ENCODE measurements around the gene MKKS.

DNA sequence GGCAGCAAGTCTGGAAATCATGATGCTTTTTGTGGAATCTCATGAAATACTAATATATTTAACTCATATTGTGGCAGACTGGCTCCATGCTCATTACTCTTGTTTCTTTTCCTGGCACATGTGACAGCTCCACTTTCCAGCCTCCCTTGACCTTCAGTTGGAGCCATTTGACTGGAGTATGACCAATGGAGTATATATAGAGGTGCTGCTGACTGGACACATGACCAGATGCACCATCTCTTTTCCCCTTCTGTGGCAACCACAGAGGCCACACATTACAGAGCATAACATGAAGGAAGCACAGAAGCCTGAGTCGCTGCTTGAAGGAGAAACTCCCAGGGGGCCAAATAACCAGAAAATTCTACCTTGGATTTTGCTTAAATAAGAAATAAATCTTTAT, 77.4 kb downstream of the MKKS start:
- TF ChIP-seq, protein P1, sequence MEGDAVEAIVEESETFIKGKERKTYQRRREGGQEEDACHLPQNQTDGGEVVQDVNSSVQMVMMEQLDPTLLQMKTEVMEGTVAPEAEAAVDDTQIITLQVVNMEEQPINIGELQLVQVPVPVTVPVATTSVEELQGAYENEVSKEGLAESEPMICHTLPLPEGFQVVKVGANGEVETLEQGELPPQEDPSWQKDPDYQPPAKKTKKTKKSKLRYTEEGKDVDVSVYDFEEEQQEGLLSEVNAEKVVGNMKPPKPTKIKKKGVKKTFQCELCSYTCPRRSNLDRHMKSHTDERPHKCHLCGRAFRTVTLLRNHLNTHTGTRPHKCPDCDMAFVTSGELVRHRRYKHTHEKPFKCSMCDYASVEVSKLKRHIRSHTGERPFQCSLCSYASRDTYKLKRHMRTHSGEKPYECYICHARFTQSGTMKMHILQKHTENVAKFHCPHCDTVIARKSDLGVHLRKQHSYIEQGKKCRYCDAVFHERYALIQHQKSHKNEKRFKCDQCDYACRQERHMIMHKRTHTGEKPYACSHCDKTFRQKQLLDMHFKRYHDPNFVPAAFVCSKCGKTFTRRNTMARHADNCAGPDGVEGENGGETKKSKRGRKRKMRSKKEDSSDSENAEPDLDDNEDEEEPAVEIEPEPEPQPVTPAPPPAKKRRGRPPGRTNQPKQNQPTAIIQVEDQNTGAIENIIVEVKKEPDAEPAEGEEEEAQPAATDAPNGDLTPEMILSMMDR (optimal IDR thresholded peaks at IDR 0.05 in 1 of 3, IDR thresholded peaks at IDR 0.05 in 1 of 3, conservative IDR thresholded peaks at IDR 0.05 in 1 of 3; ENCODE audit: extremely low read depth in 1 of 3, insufficient read depth in 2 of 3, low read length in 3 of 3): no peak
- TF ChIP-seq EZH2 (IDR thresholded peaks at IDR 0.05; ENCODE audit: low read length): no peak
